ENCODE results near the gene EIF3J.

DNA sequence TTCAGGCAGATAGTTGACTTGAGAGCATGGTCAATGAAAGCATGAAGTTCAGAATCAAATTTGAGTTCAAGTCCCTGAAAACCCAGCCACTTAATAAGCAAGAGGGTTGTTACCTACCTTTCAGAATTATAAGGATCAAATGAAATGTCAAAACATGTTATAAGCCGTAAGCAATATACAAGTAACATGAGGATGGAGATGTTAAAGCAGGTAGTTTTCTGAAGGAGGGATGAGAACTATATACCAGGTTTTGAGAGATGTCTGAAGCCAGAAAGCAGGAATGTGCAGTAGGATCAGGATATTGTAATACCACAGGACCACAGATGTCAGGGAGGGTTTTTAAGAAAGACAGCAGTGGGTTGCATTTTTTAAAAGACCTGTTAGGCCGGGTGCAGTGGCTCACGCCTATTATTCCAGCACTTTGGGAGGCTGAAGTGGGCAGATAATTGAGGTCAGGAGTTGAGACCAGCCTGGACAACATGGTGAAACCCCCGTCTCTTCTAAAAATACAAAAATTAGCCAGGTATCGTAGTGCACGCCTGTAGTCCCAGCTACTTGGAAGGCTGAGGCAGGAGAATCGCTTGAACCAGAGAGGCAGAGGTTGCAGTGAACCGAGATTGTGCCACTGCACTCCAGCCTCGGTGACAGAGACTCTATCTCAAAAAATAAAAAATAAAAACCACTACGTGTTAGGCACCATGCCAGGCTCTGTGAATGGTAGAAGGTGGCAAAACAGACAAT, 6.9 kb upstream of the EIF3J start:
- TF ChIP-seq CTCF (IDR thresholded peaks at IDR 0.05; ENCODE audit: poor library complexity, severe bottlenecking) (no peak), EP300 (conservative IDR thresholded peaks at IDR 0.05; ENCODE audit: poor library complexity, severe bottlenecking) (no peak), EZH2 (IDR thresholded peaks at IDR 0.05; ENCODE audit: borderline replicate concordance, insufficient read depth, low read length, poor library complexity, severe bottlenecking) (no peak), RAD21 (conservative IDR thresholded peaks at IDR 0.05) (no peak), REST (IDR thresholded peaks at IDR 0.05; ENCODE audit: borderline replicate concordance) (no peak), SMC3 (conservative IDR thresholded peaks at IDR 0.05; ENCODE audit: poor library complexity) (no peak)
